ENCODE measurements around the gene INTS3. TPM values are rescaled to one million over a fixed set of nuclear protein-coding genes. Genes with fewer than 3 reads are reported as not detected.
A peak's percentile ranks its signal among the peaks of the same experiment; 100 is the strongest.

The INTS3 gene
- total RNA-seq, 1 experiment from 2014 or later: 39.0 TPM

DNA sequence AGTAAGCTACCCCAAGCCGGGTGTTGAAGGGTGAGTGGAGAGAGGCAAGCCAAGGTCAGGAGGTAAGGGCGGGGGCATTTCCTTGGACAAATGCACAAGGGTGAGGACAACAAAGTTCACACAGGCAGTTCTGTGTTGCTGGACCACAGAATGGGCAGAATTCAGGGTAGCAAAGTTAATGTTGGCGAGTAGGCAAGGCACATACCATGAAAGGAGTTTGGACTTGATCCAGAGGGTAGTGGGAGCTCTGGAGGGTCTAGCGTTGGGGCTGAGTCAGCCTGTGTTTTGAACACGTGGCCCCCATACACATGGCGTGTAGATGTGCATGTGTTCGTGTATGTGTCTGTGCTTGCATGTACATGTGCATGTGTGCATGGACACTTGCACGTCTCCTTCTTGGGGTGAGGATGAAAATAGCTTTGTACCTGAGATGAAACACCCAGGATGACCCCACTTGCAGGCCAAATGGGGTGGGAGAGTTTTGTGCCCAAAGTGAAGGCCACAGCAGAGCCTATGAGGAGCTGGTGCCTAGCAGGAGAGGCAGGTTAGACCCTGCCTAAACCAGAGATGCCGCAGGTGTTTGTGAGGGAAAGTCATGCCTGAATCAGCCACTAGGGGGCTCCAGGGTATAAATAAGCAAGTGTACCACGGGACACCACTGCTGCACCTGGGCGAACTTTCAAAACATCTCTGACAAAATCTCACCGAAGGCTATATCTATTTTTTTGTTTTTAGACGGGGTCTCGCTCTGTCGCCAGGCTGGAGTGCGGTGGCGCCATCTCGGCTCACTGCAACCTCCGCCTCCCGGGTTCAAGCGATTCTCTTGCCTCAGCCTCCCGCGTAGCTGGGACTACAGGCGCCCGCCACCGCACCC lies 69.2 kb downstream of the INTS3 start:
- no peaks in the 10 kb centered on the region for H3K36me3 ChIP-seq (ENCODE audit: control insufficient read depth, insufficient read depth, low read length)
- BruUV-seq (replicated peaks): no TSS peak
- no peaks in the 10 kb centered on the region for H3K4me1 ChIP-seq
- peaks cover 29% of the 10 kb centered on the region for H3K36me3 Mint-ChIP-seq (ENCODE audit: insufficient read depth, unreplicated experiment)
- ChIA-PET POLR2A (interaction anchor here (0.6 kb wide), 1 partner anchor 245 kb away, joined by 8 read pairs; no protein-coding TSS in a partner anchor), CTCF (interaction anchor here (0.6 kb wide), 2 partner anchors 61 to 79 kb away, joined by 3 read pairs; no protein-coding TSS in a partner anchor)
- no peaks in the 10 kb centered on the region for H3K27me3 Mint-ChIP-seq (ENCODE audit: insufficient read depth, unreplicated experiment)
- intact Hi-C loops (cut with micrococcal nuclease; ENCODE audit: unreplicated experiment): loop anchor here (1.0 kb wide), 3 partner anchors 120 to 189 kb away; partner anchors contain the start of genes CREB3L4 and RAB13
- H3K9me3 ChIP-seq: no peaks in the 10 kb centered on the region
- no peaks in the 10 kb centered on the region for H3K4me1 Mint-ChIP-seq (ENCODE audit: low read depth, unreplicated experiment)
- H3K9me3 Mint-ChIP-seq (ENCODE audit: unreplicated experiment): no peaks in the 10 kb centered on the region
- no peak overlapping the region for H3K27ac Mint-ChIP-seq (ENCODE audit: unreplicated experiment)
- H3K4me3 ChIP-seq (ENCODE audit: low read depth, low read length): no peak overlapping the region
- no peaks in the 10 kb centered on the region for H3K27me3 ChIP-seq (replicated peaks; ENCODE audit: control insufficient read depth, insufficient read depth, low read length)
- TF ChIP-seq, protein P1, sequence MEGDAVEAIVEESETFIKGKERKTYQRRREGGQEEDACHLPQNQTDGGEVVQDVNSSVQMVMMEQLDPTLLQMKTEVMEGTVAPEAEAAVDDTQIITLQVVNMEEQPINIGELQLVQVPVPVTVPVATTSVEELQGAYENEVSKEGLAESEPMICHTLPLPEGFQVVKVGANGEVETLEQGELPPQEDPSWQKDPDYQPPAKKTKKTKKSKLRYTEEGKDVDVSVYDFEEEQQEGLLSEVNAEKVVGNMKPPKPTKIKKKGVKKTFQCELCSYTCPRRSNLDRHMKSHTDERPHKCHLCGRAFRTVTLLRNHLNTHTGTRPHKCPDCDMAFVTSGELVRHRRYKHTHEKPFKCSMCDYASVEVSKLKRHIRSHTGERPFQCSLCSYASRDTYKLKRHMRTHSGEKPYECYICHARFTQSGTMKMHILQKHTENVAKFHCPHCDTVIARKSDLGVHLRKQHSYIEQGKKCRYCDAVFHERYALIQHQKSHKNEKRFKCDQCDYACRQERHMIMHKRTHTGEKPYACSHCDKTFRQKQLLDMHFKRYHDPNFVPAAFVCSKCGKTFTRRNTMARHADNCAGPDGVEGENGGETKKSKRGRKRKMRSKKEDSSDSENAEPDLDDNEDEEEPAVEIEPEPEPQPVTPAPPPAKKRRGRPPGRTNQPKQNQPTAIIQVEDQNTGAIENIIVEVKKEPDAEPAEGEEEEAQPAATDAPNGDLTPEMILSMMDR (IDR thresholded peaks at IDR 0.05; ENCODE audit: insufficient read depth in 1 of 2, low read depth in 1 of 2, low read length in 1 of 2, severe bottlenecking in 1 of 2, unreplicated experiment in 1 of 2): peak; percentile 76 to 93
- DNase-seq: peak; percentile 80 to 82
- no peak overlapping the region for H3K4me3 Mint-ChIP-seq (ENCODE audit: unreplicated experiment)

DNA sequence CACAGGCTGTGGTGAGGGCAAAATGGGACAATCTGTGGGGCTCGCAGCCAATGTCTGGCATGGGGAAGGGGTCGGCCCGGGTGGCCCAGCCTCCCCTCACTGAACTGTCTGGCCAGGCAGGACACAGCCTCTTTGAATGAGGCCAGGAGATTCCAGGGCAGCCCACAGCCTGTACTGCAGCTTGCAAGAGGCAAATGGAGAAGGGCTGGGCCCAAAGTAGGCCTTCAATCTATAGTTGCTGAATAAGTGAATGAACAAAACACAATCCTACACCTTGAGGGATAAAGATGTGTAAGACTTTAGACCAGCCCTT lies 70.6 kb downstream of the INTS3 start:
- Mint-ChIP-seq H3K9me3 (ENCODE audit: unreplicated experiment) (no peaks in the 10 kb centered on the region), H3K36me3 (ENCODE audit: insufficient read depth, unreplicated experiment) (peaks cover 33% of the 10 kb centered on the region), H3K27ac (ENCODE audit: unreplicated experiment) (no peak overlapping the region), H3K4me1 (ENCODE audit: low read depth, unreplicated experiment) (no peaks in the 10 kb centered on the region), H3K27me3 (ENCODE audit: insufficient read depth, unreplicated experiment) (no peaks in the 10 kb centered on the region), H3K4me3 (ENCODE audit: unreplicated experiment) (no peak overlapping the region)
- no peak overlapping the region for H3K4me3 ChIP-seq (ENCODE audit: low read depth, low read length)
- TF ChIP-seq, protein P1 (IDR thresholded peaks at IDR 0.05; ENCODE audit: insufficient read depth in 1 of 2, low read depth in 1 of 2, low read length in 1 of 2, severe bottlenecking in 1 of 2, unreplicated experiment in 1 of 2): no peak
- no peaks in the 10 kb centered on the region for H3K27me3 ChIP-seq (replicated peaks; ENCODE audit: control insufficient read depth, insufficient read depth, low read length)
- POLR2A ChIA-PET: no interaction called here
- intact Hi-C loops (cut with micrococcal nuclease; ENCODE audit: unreplicated experiment): no loop called here
- no TSS peak for BruUV-seq (replicated peaks)
- no peaks in the 10 kb centered on the region for H3K36me3 ChIP-seq (ENCODE audit: control insufficient read depth, insufficient read depth, low read length)
- no peak for DNase-seq
- H3K4me1 ChIP-seq: no peaks in the 10 kb centered on the region
- H3K9me3 ChIP-seq: no peaks in the 10 kb centered on the region
- CTCF ChIA-PET: interaction anchor here (0.6 kb wide), 1 partner anchor 809 kb away, joined by 3 read pairs; no protein-coding TSS in a partner anchor

DNA sequence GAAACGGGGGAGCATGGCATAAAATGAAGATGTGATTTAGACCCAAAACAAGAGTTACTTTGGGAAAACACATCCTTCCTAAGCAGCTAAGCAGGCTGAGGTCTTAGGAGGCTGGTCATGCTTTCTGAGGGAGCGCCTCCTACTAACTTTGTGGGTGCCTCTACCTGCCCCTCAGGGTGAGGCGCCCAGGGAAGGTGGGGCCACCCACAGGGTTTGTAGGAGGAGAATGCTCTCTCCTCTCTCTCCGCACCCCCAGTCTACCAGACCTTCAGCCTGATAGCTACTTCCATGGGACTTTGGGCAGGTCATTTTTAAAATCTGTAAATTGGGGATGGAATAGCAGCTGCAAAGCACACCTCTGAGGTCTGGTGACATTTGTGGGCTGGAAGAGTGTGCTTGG lies 71.2 kb downstream of the INTS3 start:
- H3K4me1 ChIP-seq: no peaks in the 10 kb centered on the region
- no peaks in the 10 kb centered on the region for H3K9me3 ChIP-seq

More for the DNA sequence above, 71.2 kb downstream of the INTS3 start:
- Mint-ChIP-seq H3K4me1 (ENCODE audit: low read depth, unreplicated experiment) (no peaks in the 10 kb centered on the region), H3K27me3 (ENCODE audit: insufficient read depth, unreplicated experiment) (no peaks in the 10 kb centered on the region), H3K27ac (ENCODE audit: unreplicated experiment) (no peak overlapping the region), H3K36me3 (ENCODE audit: insufficient read depth, unreplicated experiment) (peaks cover 33% of the 10 kb centered on the region), H3K9me3 (ENCODE audit: unreplicated experiment) (no peaks in the 10 kb centered on the region), H3K4me3 (ENCODE audit: unreplicated experiment) (no peak overlapping the region)
- Histone ChIP-seq H3K36me3 (ENCODE audit: control insufficient read depth, insufficient read depth, low read length) (no peaks in the 10 kb centered on the region), H3K27me3 (replicated peaks; ENCODE audit: control insufficient read depth, insufficient read depth, low read length) (no peaks in the 10 kb centered on the region), H3K4me3 (ENCODE audit: low read depth, low read length) (no peak overlapping the region)
- POLR2A ChIA-PET: no interaction called here
- TF ChIP-seq, protein P1 (IDR thresholded peaks at IDR 0.05; ENCODE audit: insufficient read depth in 1 of 2, low read depth in 1 of 2, low read length in 1 of 2, severe bottlenecking in 1 of 2, unreplicated experiment in 1 of 2): no peak
- no peak for DNase-seq
- intact Hi-C loops (cut with micrococcal nuclease; ENCODE audit: unreplicated experiment): no loop called here
- CTCF ChIA-PET: no interaction called here
- no TSS peak for BruUV-seq (replicated peaks)
